ENCODE results near the gene SEMA3E.

The SEMA3E gene

GRCh38 chr7:83649701-83650100 is 762 bp upstream of the SEMA3E start:
- CTCF ChIA-PET: no interaction called here
- H3K36me3 ChIP-seq (ENCODE audit: control insufficient read depth in 2 of 2, insufficient read depth in 1 of 2, low read length in 2 of 2): no peaks in the 10 kb centered on the region
- TF ChIP-seq ZNF777 (tag by site-specific recombination; IDR thresholded peaks at IDR 0.05; ENCODE audit: borderline replicate concordance): no peak
- no peak for TF ChIP-seq ZNF701 (tag by site-specific recombination; IDR thresholded peaks at IDR 0.05)
- no peak for TF ChIP-seq ZNF335 (tag by site-specific recombination; conservative IDR thresholded peaks at IDR 0.05)
- no peaks in the 10 kb centered on the region for H3K9me3 ChIP-seq (ENCODE audit: control insufficient read depth, insufficient read depth, low read depth, low read length)
- POLR2A ChIA-PET: no interaction called here
- H3K27ac ChIP-seq (ENCODE audit: extremely low read depth, low read depth, low read length): no peak overlapping the region
- no peak overlapping the region for H3K4me3 ChIP-seq (ENCODE audit: low read depth, low read length)
- H3K4me1 ChIP-seq (ENCODE audit: control insufficient read depth, insufficient read depth, low read length): peaks cover 10% of the 10 kb centered on the region

GRCh38 chr7:83646027-83646426 is 2.9 kb downstream of the SEMA3E start:
- peaks cover 19% of the 10 kb centered on the region for H3K4me1 ChIP-seq (ENCODE audit: control insufficient read depth, insufficient read depth, low read length)
- H3K27ac ChIP-seq (ENCODE audit: extremely low read depth, low read depth, low read length): no peak overlapping the region
- CTCF ChIA-PET: no interaction called here
- no peak overlapping the region for H3K4me3 ChIP-seq (ENCODE audit: low read depth, low read length)
- no peak for TF ChIP-seq ZNF785 (tag by site-specific recombination; IDR thresholded peaks at IDR 0.05)
- no peak for TF ChIP-seq ZNF580 (tag by site-specific recombination; IDR thresholded peaks at IDR 0.05)
- TF ChIP-seq ZNF843 (tag by site-specific recombination; IDR thresholded peaks at IDR 0.05): no peak
- TF ChIP-seq ZNF114 (tag by site-specific recombination; IDR thresholded peaks at IDR 0.05): no peak
- no peak for TF ChIP-seq OSR2 (tag by site-specific recombination; IDR thresholded peaks at IDR 0.05)
- TF ChIP-seq ZNF23 (tag by site-specific recombination; IDR thresholded peaks at IDR 0.05; ENCODE audit: borderline replicate concordance): no peak
- no peak for TF ChIP-seq ZNF529 (tag by site-specific recombination; IDR thresholded peaks at IDR 0.05; ENCODE audit: insufficient replicate concordance)
- no peaks in the 10 kb centered on the region for H3K36me3 ChIP-seq (ENCODE audit: control insufficient read depth in 2 of 2, insufficient read depth in 1 of 2, low read length in 2 of 2)
- POLR2A ChIA-PET: interaction anchor here (0.6 kb wide), 1 partner anchor 170 kb away, joined by 4 read pairs; no protein-coding TSS in a partner anchor
- H3K9me3 ChIP-seq (ENCODE audit: control insufficient read depth, insufficient read depth, low read depth, low read length): no peaks in the 10 kb centered on the region

GRCh38 chr7:83643739-83644138 is 5.2 kb downstream of the SEMA3E start:
- H3K9me3 ChIP-seq (ENCODE audit: control insufficient read depth, insufficient read depth, low read depth, low read length): no peaks in the 10 kb centered on the region
- ChIA-PET POLR2A (no interaction called here), CTCF (no interaction called here)
- no peak overlapping the region for H3K27ac ChIP-seq (ENCODE audit: extremely low read depth, low read depth, low read length)
- peaks cover 28% of the 10 kb centered on the region for H3K4me1 ChIP-seq (ENCODE audit: control insufficient read depth, insufficient read depth, low read length)
- H3K4me3 ChIP-seq (ENCODE audit: low read depth, low read length): no peak overlapping the region
- no peaks in the 10 kb centered on the region for H3K36me3 ChIP-seq (ENCODE audit: control insufficient read depth in 2 of 2, insufficient read depth in 1 of 2, low read length in 2 of 2)
- TF ChIP-seq ZNF654 (tag by site-specific recombination; IDR thresholded peaks at IDR 0.05; ENCODE audit: low read depth): no peak
- no peak for TF ChIP-seq ZBTB7A (tag by site-specific recombination; IDR thresholded peaks at IDR 0.05; ENCODE audit: low read depth)
- no peak for TF ChIP-seq ZBTB11 (tag by site-specific recombination; conservative IDR thresholded peaks at IDR 0.05; ENCODE audit: low read depth)
- no peak for TF ChIP-seq ZNF704 (tag by site-specific recombination; IDR thresholded peaks at IDR 0.05)
- no peak for TF ChIP-seq ZNF777 (tag by site-specific recombination; IDR thresholded peaks at IDR 0.05; ENCODE audit: borderline replicate concordance)
- no peak for TF ChIP-seq PBX3 (CRISPR knock-in tag; IDR thresholded peaks at IDR 0.05)
- no peak for TF ChIP-seq ZSCAN23 (tag by site-specific recombination; IDR thresholded peaks at IDR 0.05)
- no peak for TF ChIP-seq ZNF280C (tag by site-specific recombination; IDR thresholded peaks at IDR 0.05)
- no peak for TF ChIP-seq ZNF19 (tag by site-specific recombination; IDR thresholded peaks at IDR 0.05; ENCODE audit: low read depth)
- TF ChIP-seq ZNF354C (tag by site-specific recombination; IDR thresholded peaks at IDR 0.05; ENCODE audit: borderline replicate concordance, low read depth): no peak
- TF ChIP-seq ZNF221 (tag by site-specific recombination; IDR thresholded peaks at IDR 0.05; ENCODE audit: borderline replicate concordance): no peak
- TF ChIP-seq ZBTB26 (tag by site-specific recombination; optimal IDR thresholded peaks at IDR 0.05): no peak
